RWPE2 (cell line): ENCODE measurements around the gene ZNF846.
A peak's percentile ranks its signal among the peaks of the same experiment; 100 is the strongest.

Experiments
- ATAC-seq: fragments of 200-7000 bp; cut with Tn5 transposase; 3 replicates; pipeline ENCODE4 v1.9.1; 2021; ENCODE audit warnings: low read depth
- DNase-seq: peaks from one replicate; pipeline ENCODE4 v3.0.0-alpha.2; 2020; ENCODE audit warnings: low spot score
- H3K27ac ChIP-seq: fragments of 450-650 bp; 2 replicates; pipeline ENCODE4 v1.5.1; 2017; ENCODE audit warnings: mild to moderate bottlenecking; ENCODE audit not compliant: poor library complexity, severe bottlenecking
- H3K27me3 ChIP-seq: fragments of 250-450 bp; sonication (Bioruptor Pico); 2 replicates; pipeline ENCODE4 v1.5.1; 2021; ENCODE audit warnings: mild to moderate bottlenecking, moderate library complexity; ENCODE audit not compliant: insufficient read depth, poor library complexity, severe bottlenecking
- H3K36me3 ChIP-seq: fragments of 250-450 bp; sonication (Bioruptor Pico); 2 replicates; pipeline ENCODE4 v1.5.1; 2020; ENCODE audit warnings: low read depth, mild to moderate bottlenecking, moderate library complexity
- H3K4me1 ChIP-seq: fragments of 250-450 bp; sonication (Bioruptor Pico); 2 replicates; pipeline ENCODE4 v1.5.1; 2021; ENCODE audit warnings: mild to moderate bottlenecking, moderate library complexity; ENCODE audit not compliant: insufficient read depth, poor library complexity, severe bottlenecking
- H3K4me3 ChIP-seq: fragments of 250-450 bp; sonication (Bioruptor Pico); 2 replicates; pipeline ENCODE4 v1.5.1; 2021; ENCODE audit warnings: mild to moderate bottlenecking, moderate library complexity; ENCODE audit not compliant: severe bottlenecking
- H3K9me3 ChIP-seq: fragments of 250-450 bp; sonication (Bioruptor Pico); 2 replicates; pipeline ENCODE4 v1.5.1; 2021; ENCODE audit warnings: mild to moderate bottlenecking, moderate library complexity; ENCODE audit not compliant: severe bottlenecking
- TF ChIP-seq, protein P1 (sequence below): fragments of 450-650 bp; IDR thresholded peaks from one replicate; pipeline ENCODE4 v1.5.1; 2017; ENCODE audit warnings: mild to moderate bottlenecking, moderate library complexity; ENCODE audit not compliant: poor library complexity, severe bottlenecking

The ZNF846 gene

GRCh38 chr19:9768175-9769112 lies at the start of gene ZNF846:
Gene ZNF846, minus strand, starts transcription at chr19:9768738. Its CDS starts 3,788 bp downstream, at chr19:9764950.
- Histone ChIP-seq H3K27ac (peak within 1 kb of the TSS; percentile 67), H3K36me3 (no peaks in the 10 kb centered on the region), H3K4me3 (peak within 1 kb of the TSS; percentile 69), H3K4me1 (no peaks in the 10 kb centered on the region), H3K9me3 (no peaks in the 10 kb centered on the region), H3K27me3 (no peaks in the 10 kb centered on the region)
- DNase-seq (peak; percentile 94), ATAC-seq (peak; percentile 99)
- TF ChIP-seq, protein P1, sequence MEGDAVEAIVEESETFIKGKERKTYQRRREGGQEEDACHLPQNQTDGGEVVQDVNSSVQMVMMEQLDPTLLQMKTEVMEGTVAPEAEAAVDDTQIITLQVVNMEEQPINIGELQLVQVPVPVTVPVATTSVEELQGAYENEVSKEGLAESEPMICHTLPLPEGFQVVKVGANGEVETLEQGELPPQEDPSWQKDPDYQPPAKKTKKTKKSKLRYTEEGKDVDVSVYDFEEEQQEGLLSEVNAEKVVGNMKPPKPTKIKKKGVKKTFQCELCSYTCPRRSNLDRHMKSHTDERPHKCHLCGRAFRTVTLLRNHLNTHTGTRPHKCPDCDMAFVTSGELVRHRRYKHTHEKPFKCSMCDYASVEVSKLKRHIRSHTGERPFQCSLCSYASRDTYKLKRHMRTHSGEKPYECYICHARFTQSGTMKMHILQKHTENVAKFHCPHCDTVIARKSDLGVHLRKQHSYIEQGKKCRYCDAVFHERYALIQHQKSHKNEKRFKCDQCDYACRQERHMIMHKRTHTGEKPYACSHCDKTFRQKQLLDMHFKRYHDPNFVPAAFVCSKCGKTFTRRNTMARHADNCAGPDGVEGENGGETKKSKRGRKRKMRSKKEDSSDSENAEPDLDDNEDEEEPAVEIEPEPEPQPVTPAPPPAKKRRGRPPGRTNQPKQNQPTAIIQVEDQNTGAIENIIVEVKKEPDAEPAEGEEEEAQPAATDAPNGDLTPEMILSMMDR: no peak

- Histone ChIP-seq H3K27ac (peak overlapping the region; percentile 76), H3K27me3 (no peaks in the 10 kb centered on the region), H3K4me1 (peaks cover 6% of the 10 kb centered on the region), H3K9me3 (no peaks in the 10 kb centered on the region), H3K36me3 (peaks cover 41% of the 10 kb centered on the region), H3K4me3 (peak overlapping the region; percentile 85)
- TF ChIP-seq, protein P1: no peak
- DNase-seq (no peak), ATAC-seq (no peak)
Observed at GRCh38 chr19:9818175-9818733, 49.7 kb upstream of the ZNF846 start.

DNA sequence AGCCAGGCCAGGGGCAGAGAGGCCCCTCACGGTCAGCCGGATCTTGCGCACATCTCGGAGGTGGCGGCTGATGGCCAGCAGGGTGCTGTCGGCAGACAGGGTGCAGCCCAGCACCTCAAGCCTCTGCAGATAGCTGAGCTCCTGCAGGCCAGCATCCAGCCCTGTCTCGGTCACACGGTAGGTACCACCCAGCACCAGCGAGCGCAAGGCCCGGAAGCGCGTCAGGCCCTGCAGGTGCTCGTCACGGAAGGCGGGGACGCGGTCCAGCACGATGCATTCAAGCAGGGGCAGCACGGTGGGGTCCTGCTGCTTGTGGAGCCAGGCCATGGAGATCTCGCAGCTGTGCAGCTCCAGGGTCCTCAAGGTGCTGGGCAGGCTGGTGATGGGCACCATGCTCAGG lies 42.6 kb upstream of the ZNF846 start:
- H3K36me3 ChIP-seq: peaks cover 53% of the 10 kb centered on the region
- H3K9me3 ChIP-seq: no peaks in the 10 kb centered on the region
- no peak for DNase-seq
- no peaks in the 10 kb centered on the region for H3K27me3 ChIP-seq
- ATAC-seq: no peak
- TF ChIP-seq, protein P1: no peak
- H3K4me3 ChIP-seq: no peak overlapping the region
- no peaks in the 10 kb centered on the region for H3K4me1 ChIP-seq
- H3K27ac ChIP-seq: no peak overlapping the region

GRCh38 chr19:9808855-9809824 lies 40.6 kb upstream of the ZNF846 start:
- no peak overlapping the region for H3K4me3 ChIP-seq
- no peaks in the 10 kb centered on the region for H3K4me1 ChIP-seq
- no peak overlapping the region for H3K27ac ChIP-seq
- ATAC-seq (no peak), DNase-seq (no peak)
- no peaks in the 10 kb centered on the region for H3K9me3 ChIP-seq
- TF ChIP-seq, protein P1: no peak
- H3K36me3 ChIP-seq: peaks cover 39% of the 10 kb centered on the region
- no peaks in the 10 kb centered on the region for H3K27me3 ChIP-seq
